DND-41 (cell line): Measurements from ENCODE around the gene SPATA18.

Source experiments
- CTCF ChIP-seq: IDR thresholded peaks from 2 replicates; pipeline ENCODE4 v1.5.1; 2012; ENCODE audit warnings: borderline replicate concordance, low read length, moderate library complexity, mild to moderate bottlenecking; ENCODE audit not compliant: poor library complexity, severe bottlenecking; ENCODE audit errors: extremely low read depth
- EZH2 ChIP-seq: IDR thresholded peaks from 3 replicates; pipeline ENCODE4 v1.6.1; 2012; ENCODE audit warnings: borderline replicate concordance, low read depth, mild to moderate bottlenecking, moderate library complexity, low read length, inconsistent platforms; ENCODE audit not compliant: severe bottlenecking

GRCh38 chr4:52019936-52020657, 31.0 kb upstream of the SPATA18 start, which contains the start of gene LRRC66:
- TF ChIP-seq EZH2 (no peak), CTCF (no peak)
